Upper lobe of right lung (tissue), 1 donor: ENCODE data around the gene TBRG4. TPM values are rescaled to one million over a fixed set of nuclear protein-coding genes. Genes with fewer than 3 reads are reported as not detected.

Experiments
- ATAC-seq: fragments of 200-7000 bp; cut with Tn5 transposase; one replicate; pipeline ENCODE4 v1.9.1; 2020; ENCODE audit warnings: mild to moderate bottlenecking, moderate library complexity
- DNase-seq: peaks from one replicate; pipeline ENCODE4 v3.0.0-alpha.2; 2020
- H3K27ac ChIP-seq: fragments of 200-600 bp; one replicate; pipeline ENCODE4 v1.8.0; 2022
- H3K27me3 ChIP-seq: fragments of 200-600 bp; one replicate; pipeline ENCODE4 v1.8.0; 2022; ENCODE audit warnings: mild to moderate bottlenecking
- H3K36me3 ChIP-seq: fragments of 200-600 bp; one replicate; pipeline ENCODE4 v1.8.0; 2022
- H3K4me1 ChIP-seq: fragments of 200-600 bp; one replicate; pipeline ENCODE4 v1.8.0; 2022
- H3K4me3 ChIP-seq: fragments of 200-600 bp; one replicate; pipeline ENCODE4 v1.8.0; 2022; ENCODE audit warnings: mild to moderate bottlenecking
- H3K9me3 ChIP-seq: fragments of 200-600 bp; one replicate; pipeline ENCODE4 v1.8.0; 2022
- intact Hi-C: fragments of 100-400 bp; cut with DNase I; formaldehyde crosslinking; loops from one replicate; pipeline ENCODE4 v1.11.0; 2022
- total RNA-seq: library from RNA; stranded (reverse); fragmentation: NEBNext Ultra II Directional; extraction: Animal tissue kit (Norgen Biotek cat#: 25700); gene quantifications from one replicate; pipeline ENCODE4 v1.2.1, GENCODE V29; 2021
- TF ChIP-seq, protein P1 (sequence below): fragments of 200-600 bp; IDR thresholded peaks from one replicate; pipeline ENCODE4 v1.8.0; 2022; ENCODE audit warnings: antibody characterized with exemption
- donor health status: DM: no; HTN: yes; CAD: no; lungs with severe emphysema.

TBRG4 gene
- total RNA-seq, 1 donor from 2014 or later, result 59.4 TPM

DNA sequence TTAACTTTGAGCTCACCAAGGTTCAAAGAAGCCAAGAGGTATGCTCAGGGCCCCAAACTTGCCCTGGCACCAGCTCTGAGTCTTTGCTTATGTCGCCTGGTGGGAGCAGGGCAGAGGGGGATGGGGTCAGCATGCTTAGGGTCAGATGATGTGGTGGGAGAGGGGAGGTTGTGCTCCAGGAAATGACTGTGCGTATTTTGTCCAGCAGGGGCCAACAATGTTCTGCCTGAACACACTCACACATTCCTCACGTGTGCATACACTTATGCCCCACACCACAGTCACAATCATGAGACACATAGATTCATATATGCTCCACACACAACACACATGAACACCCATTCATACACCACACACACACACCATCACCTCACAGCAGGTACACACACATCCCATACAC lies 41.7 kb upstream of the TBRG4 start:
- H3K4me1 ChIP-seq, result no peaks in the 10 kb centered on the region
- ATAC-seq (no peak), DNase-seq (peak; percentile 5)
- peaks cover 6% of the 10 kb centered on the region for H3K27me3 ChIP-seq
- H3K36me3 ChIP-seq, result no peaks in the 10 kb centered on the region
- H3K4me3 ChIP-seq, result no peak overlapping the region
- H3K9me3 ChIP-seq, result no peaks in the 10 kb centered on the region
- intact Hi-C loops, result no loop called here
- no peak overlapping the region for H3K27ac ChIP-seq
- TF ChIP-seq, protein P1, sequence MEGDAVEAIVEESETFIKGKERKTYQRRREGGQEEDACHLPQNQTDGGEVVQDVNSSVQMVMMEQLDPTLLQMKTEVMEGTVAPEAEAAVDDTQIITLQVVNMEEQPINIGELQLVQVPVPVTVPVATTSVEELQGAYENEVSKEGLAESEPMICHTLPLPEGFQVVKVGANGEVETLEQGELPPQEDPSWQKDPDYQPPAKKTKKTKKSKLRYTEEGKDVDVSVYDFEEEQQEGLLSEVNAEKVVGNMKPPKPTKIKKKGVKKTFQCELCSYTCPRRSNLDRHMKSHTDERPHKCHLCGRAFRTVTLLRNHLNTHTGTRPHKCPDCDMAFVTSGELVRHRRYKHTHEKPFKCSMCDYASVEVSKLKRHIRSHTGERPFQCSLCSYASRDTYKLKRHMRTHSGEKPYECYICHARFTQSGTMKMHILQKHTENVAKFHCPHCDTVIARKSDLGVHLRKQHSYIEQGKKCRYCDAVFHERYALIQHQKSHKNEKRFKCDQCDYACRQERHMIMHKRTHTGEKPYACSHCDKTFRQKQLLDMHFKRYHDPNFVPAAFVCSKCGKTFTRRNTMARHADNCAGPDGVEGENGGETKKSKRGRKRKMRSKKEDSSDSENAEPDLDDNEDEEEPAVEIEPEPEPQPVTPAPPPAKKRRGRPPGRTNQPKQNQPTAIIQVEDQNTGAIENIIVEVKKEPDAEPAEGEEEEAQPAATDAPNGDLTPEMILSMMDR, result no peak

DNA sequence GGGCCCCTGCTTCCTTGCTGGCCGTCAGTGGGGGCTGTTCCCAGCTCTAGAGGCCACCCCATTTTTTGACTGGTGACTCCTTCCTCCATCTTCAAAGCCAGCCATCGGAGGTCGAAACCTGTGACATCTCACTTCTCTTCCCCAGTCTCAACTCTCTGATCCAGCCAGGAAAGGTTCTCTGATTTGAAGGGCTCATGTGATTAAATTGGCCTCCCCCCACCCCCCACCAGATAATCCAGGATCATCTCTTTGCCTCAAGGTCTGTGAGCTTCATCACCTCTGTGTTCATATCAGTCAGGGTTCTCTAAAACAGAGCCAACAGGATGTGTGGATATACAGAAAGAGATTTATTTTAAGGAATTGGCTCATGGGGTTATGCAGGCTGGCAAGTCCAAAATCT lies 40.5 kb upstream of the TBRG4 start:
- no peak overlapping the region for H3K4me3 ChIP-seq
- DNase-seq, result peak; percentile 13
- H3K36me3 ChIP-seq, result no peaks in the 10 kb centered on the region
- no peaks in the 10 kb centered on the region for H3K4me1 ChIP-seq
- peaks cover 10% of the 10 kb centered on the region for H3K27me3 ChIP-seq
- TF ChIP-seq, protein P1, result no peak
- H3K9me3 ChIP-seq, result no peaks in the 10 kb centered on the region
- intact Hi-C loops, result no loop called here
- no peak for ATAC-seq
- H3K27ac ChIP-seq, result no peak overlapping the region

DNA sequence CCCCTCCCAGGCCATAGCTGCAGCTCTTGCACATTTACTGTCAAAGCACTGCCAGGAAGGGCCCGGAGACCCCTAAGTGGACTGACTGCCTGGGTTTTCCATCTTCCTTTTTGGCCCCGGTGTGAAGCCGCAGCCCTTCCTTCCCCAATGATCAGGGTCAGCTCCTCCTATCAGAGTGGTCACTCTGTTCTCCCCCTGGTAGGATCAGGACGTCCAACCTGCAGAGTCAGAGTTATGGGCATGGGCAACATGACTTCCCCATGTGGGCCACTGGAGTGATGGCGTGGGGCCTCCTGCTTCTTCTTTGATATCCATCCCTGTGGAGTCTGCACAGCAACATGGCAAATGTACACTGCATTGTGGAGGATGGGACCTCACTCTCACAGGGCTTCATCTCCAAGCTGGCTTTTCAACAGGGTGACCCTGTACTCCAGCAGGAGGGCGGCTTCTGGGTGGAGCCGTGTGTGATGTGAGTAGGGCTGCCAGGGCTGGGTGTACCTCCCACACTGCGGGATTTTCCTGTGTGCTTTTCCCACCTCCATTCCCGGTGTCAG lies 39.7 kb upstream of the TBRG4 start:
- DNase-seq, result peak; percentile 34
- intact Hi-C loops, result no loop called here
- no peak for ATAC-seq

DNA sequence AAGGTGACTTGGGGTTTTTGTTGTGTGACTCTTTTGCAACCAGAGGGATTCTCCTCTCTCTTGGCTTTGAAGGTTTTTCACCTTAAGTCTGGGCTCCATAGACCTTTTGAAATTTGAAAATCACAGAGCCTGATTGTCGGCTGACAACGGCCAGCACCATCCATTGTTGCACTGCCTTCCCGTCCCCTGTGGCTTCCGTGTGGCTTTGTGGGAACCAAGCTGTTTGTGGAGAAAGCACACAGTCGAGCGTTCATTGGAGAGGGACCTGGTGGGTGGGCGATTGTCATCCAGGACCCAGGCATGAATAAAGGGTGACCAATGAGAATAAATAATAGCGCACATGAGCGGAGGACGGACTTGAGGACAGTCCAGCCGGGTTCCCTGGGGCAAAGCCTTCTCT lies 38.7 kb upstream of the TBRG4 start:
- no peaks in the 10 kb centered on the region for H3K9me3 ChIP-seq
- TF ChIP-seq, protein P1, result no peak
- no peak overlapping the region for H3K4me3 ChIP-seq
- DNase-seq (peak; percentile 15), ATAC-seq (no peak)
- no peaks in the 10 kb centered on the region for H3K36me3 ChIP-seq
- H3K27me3 ChIP-seq, result peaks cover 22% of the 10 kb centered on the region
- H3K4me1 ChIP-seq, result no peaks in the 10 kb centered on the region
- H3K27ac ChIP-seq, result no peak overlapping the region
- intact Hi-C loops, result no loop called here

More for the DNA sequence above, 39.7 kb upstream of the TBRG4 start:
- Histone ChIP-seq H3K27ac (no peak overlapping the region), H3K9me3 (no peaks in the 10 kb centered on the region), H3K4me3 (no peak overlapping the region), H3K36me3 (no peaks in the 10 kb centered on the region), H3K4me1 (no peaks in the 10 kb centered on the region), H3K27me3 (peaks cover 17% of the 10 kb centered on the region)
- TF ChIP-seq, protein P1, result no peak

DNA sequence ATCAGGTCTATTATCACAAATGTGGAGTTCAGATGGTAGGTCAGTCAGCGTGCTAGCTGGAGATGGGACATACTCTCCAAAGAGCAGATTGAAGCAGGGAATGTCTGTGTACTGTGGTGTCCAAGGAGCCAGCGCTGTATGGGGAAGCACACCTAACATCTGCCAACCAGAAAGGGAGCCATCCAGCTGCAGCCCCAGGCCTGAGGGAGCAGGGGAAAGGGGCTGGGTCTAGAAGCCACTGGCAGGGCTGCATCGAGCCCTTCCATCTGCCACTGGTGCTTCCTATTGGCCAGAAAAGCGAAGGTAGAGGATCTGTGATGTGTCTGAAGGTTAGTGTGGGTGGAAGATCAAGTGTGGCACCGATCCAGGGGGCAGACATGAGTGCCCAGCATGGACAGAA lies 38.1 kb upstream of the TBRG4 start:
- Histone ChIP-seq H3K4me3 (no peak overlapping the region), H3K4me1 (no peaks in the 10 kb centered on the region), H3K36me3 (no peaks in the 10 kb centered on the region), H3K27ac (no peak overlapping the region), H3K9me3 (no peaks in the 10 kb centered on the region), H3K27me3 (peaks cover 22% of the 10 kb centered on the region)
- intact Hi-C loops, result no loop called here
- DNase-seq (peak; percentile 33), ATAC-seq (no peak)
- TF ChIP-seq, protein P1, result no peak

DNA sequence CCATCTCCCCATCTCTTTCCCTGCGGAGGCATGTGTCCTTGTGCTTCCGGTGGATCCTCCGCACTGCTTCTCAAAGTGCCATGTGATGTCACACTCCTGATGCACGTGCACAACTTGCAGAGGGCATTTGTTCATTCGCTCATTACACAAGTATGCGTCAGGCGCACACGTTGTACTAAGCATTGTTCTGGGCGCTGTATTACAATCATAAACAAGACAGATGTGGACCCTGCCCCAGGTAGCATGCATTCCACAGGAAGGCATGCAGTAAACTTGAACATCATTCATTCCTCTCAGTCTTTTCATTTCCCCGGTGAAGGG lies 37.1 kb upstream of the TBRG4 start:
- intact Hi-C loops, result no loop called here
- Histone ChIP-seq H3K4me1 (no peaks in the 10 kb centered on the region), H3K27ac (no peak overlapping the region), H3K9me3 (no peaks in the 10 kb centered on the region), H3K27me3 (peaks cover 25% of the 10 kb centered on the region), H3K36me3 (no peaks in the 10 kb centered on the region), H3K4me3 (no peak overlapping the region)
- DNase-seq (no peak), ATAC-seq (no peak)
- TF ChIP-seq, protein P1, result no peak
